Panc1 (cell line): ENCODE data around the gene NWD2. TPM values are rescaled to one million over a fixed set of nuclear protein-coding genes. Genes with fewer than 3 reads are reported as not detected.

ENCODE experiments used
- microRNA-seq: library from miRNA; unstranded; fragments of <30 nt; microRNA quantifications from one replicate; pipeline ENCODE4 v1.1.0, GENCODE V29; 2020; ENCODE audit not compliant: unreplicated experiment
- total RNA-seq: library from RNA; stranded (reverse); gene quantifications from one replicate; pipeline ENCODE4 v1.2.1, GENCODE V29; 2021; ENCODE audit not compliant: unreplicated experiment

NWD2 gene
- total RNA-seq, 1 experiment from 2014 or later, result not detected

Small RNA genes lying within 50 kb of the gene (microRNA-seq; reads per million reads assigned to microRNA genes)
- gene MIR4801, result not detected
